ENCODE measurements around the gene KCNK15.

The KCNK15 gene

GRCh38 chr20:44790638-44791393 is 45.2 kb downstream of the KCNK15 start:
- DNase-seq (ENCODE audit: low read depth) = no peak

- DNase-seq (ENCODE audit: low read depth) = no peak
These were observed 47.1 kb downstream of the KCNK15 start for GRCh38 chr20:44792796-44793195.

DNA sequence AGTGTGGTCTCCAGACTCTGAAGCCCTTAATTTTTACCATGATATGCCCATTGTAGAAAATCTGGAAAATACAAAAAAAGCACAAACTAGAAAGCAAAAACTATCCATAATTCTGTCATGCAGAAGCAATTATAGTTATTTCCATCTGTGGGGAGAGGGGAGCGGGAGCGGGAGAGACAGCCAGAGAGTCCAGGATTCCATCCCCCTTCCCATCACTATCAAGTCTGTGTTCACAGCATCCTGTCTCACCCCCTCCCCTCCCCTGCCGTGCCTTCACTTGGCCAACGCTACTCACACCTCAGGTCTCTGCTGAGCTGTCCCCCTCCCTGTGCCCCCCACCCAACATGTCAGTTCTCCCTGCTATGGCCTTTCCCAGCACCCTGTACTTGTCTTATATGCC is 50.2 kb downstream of the KCNK15 start:
- DNase-seq (ENCODE audit: low read depth) = no peak

GRCh38 chr20:44796311-44796710 is 50.6 kb downstream of the KCNK15 start:
- DNase-seq (ENCODE audit: low read depth) = no peak

GRCh38 chr20:44796758-44797457 is 51.2 kb downstream of the KCNK15 start:
- no peak for DNase-seq (ENCODE audit: low read depth)

DNA sequence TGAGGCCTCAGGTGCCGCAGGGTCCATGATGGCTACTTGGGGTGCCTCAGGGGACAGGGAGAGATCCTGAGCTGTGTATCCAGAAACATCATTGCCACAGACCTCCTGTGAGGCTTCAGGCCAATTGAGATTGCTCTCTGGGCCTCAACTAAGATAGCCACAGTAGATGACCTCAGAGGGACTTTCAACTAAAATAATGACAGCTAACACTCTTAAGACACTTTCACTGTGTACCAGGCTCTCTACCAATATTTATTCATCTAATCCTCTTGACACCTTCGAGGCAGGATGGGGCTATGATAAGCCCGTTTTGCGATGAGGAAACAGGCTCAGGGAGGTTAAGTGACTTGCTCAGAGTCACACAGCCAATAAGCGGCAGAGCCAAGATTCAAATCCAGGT is 54.0 kb downstream of the KCNK15 start:
- DNase-seq (ENCODE audit: low read depth) = no peak

- no peak for DNase-seq (ENCODE audit: low read depth)
These were observed 54.9 kb downstream of the KCNK15 start for GRCh38 chr20:44800391-44801046.

All from non-pigmented ciliary epithelial cell (primary cell).